A673 (cell line): ENCODE measurements around the gene PIEZO1.

ENCODE experiments used
- EZH2 ChIP-seq: fragments of 200-600 bp; sonication (generic); IDR thresholded peaks from 2 replicates; pipeline ENCODE4 v1.6.1; 2017; ENCODE audit warnings: borderline replicate concordance, low read depth, mild to moderate bottlenecking, mixed read lengths, antibody characterized with exemption, low read length; ENCODE audit not compliant: poor library complexity, severe bottlenecking
- TF ChIP-seq, protein P1 (sequence below): fragments of 300-800, 200-600 bp; sonication (generic); conservative IDR thresholded peaks from 2 replicates; pipeline ENCODE4 v1.5.1; 2017; ENCODE audit warnings: low read depth, mild to moderate bottlenecking, antibody characterized with exemption, low read length, moderate library complexity, mixed read lengths

DNA sequence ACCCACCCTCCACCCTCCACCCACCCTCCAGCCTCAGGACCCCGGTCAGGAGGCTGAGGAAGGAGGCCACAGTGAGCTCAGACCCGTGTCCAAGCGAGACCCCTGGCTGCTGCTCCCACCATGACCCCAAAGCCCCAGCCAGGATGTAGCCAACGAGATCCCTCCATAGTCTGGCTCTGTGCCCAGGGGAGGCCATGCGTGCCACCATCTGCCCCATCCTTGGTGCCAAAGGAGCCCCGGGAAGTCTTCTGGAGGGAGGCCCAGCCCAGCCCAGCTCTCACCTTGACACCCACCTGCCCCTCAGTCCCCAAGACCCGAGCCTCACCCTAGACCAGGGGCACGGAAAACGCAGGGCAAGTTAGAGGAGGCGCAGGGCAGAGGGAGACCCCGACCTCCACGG is 34.2 kb downstream of the PIEZO1 start:
- TF ChIP-seq, protein P1, sequence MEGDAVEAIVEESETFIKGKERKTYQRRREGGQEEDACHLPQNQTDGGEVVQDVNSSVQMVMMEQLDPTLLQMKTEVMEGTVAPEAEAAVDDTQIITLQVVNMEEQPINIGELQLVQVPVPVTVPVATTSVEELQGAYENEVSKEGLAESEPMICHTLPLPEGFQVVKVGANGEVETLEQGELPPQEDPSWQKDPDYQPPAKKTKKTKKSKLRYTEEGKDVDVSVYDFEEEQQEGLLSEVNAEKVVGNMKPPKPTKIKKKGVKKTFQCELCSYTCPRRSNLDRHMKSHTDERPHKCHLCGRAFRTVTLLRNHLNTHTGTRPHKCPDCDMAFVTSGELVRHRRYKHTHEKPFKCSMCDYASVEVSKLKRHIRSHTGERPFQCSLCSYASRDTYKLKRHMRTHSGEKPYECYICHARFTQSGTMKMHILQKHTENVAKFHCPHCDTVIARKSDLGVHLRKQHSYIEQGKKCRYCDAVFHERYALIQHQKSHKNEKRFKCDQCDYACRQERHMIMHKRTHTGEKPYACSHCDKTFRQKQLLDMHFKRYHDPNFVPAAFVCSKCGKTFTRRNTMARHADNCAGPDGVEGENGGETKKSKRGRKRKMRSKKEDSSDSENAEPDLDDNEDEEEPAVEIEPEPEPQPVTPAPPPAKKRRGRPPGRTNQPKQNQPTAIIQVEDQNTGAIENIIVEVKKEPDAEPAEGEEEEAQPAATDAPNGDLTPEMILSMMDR: no peak
- no peak for TF ChIP-seq EZH2
